HFFc6 (cell line): ENCODE measurements around the gene FBRS. TPM values are rescaled to one million over a fixed set of nuclear protein-coding genes. Genes with fewer than 3 reads are reported as not detected.
A peak's percentile ranks its signal among the peaks of the same experiment; 100 is the strongest.

Experiments
- DNase-seq: peaks from one replicate; pipeline ENCODE4 v3.0.0-alpha.2; 2018
- H3K27ac Mint-ChIP-seq: 2 replicates; pipeline ENCODE4 v1.8.0; 2020; ENCODE audit warnings: mild to moderate bottlenecking, mixed read lengths
- H3K27me3 Mint-ChIP-seq: 2 replicates; pipeline ENCODE4 v1.8.0; 2021; ENCODE audit warnings: mild to moderate bottlenecking, moderate library complexity, mixed read lengths; ENCODE audit not compliant: insufficient read depth
- H3K36me3 Mint-ChIP-seq: 2 replicates; pipeline ENCODE4 v1.8.0; 2021; ENCODE audit warnings: low read depth, mixed read lengths
- H3K4me1 Mint-ChIP-seq: 2 replicates; pipeline ENCODE4 v1.8.0; 2020; ENCODE audit warnings: low read depth, mixed read lengths
- H3K4me3 Mint-ChIP-seq: 2 replicates; pipeline ENCODE4 v1.8.0; 2020; ENCODE audit warnings: mild to moderate bottlenecking, moderate library complexity, mixed read lengths
- H3K9me3 Mint-ChIP-seq: 2 replicates; pipeline ENCODE4 v1.8.0; 2020; ENCODE audit warnings: mild to moderate bottlenecking, mixed read lengths
- long read RNA-seq: library from polyadenylated mRNA; unstranded; transcript quantifications from one replicate; pipeline ENCODE4 v2.0.0, GENCODE V29; 2019
- total RNA-seq, 6 experiments: library from RNA; stranded (reverse); fragmentation: NEBNext Ultra II Directional; extraction: Animal tissue kit (Norgen Biotek cat#: 25700); gene quantifications; 2 replicates in 1 of 6; 3 replicates in 5 of 6; pipeline ENCODE4 v1.2.3, GENCODE V29; 2021
- TF ChIP-seq, protein P1 (sequence below): fragments of 200-600 bp; sonication (generic); IDR thresholded peaks from 2 replicates; pipeline ENCODE4 v1.5.0; 2021; ENCODE audit warnings: antibody characterized with exemption, mild to moderate bottlenecking

The FBRS gene
- total RNA-seq, result 10 to 100 TPM; 54.1 to 72.1 (median 64.5) TPM
- long read RNA-seq, partial matches to known transcripts, result 1 of 10 reads
- long read RNA-seq, other reads (novel, unspliced or antisense), result 9 of 10 reads

DNA sequence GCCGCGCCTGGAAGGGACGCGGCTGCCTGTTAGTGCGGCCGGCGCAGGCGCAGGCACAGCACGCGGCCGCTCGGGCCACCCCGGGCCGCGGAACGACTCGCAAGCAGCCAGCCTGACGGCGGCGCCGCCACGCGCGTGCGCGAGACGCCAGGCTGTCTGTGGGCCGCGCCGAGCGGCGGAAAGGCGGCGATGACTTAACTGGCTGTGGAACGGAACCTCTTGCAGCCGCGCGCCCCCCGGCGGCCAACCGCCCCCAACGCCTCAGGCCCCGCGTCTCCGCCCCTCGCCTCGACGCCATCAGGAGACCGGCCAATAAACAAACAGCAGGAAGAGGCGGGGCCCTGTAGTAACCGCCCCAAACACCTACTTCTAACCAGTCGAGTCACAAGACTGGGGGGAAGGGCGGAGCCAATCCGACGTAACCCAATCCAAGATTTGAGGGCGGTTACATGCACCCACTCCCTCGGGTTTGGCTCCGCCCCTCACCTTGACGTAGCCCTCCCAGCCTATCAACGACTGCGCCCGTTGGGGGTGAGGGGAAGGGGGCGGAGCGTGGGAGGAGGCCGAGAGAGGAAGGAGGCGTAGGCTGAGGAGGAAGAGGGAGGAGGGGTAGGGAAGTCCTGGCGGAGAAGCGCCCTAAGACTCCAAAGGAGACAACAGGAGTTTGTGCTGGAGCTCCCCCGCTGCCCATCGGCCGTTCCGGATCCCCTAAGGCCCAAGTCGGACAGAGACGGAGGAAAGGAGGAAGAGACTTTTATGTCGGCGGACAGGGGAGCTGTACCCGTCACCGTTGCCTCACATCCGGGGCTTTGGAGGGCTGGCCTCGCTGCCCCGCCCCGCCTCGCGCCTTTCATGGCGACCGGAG lies at the start of gene FBRS:
Gene FBRS (plus strand): TSS at position 566 of the 865 bp plus-strand sequence. CDS start 1,088 bp downstream, outside the sequence.
- Mint-ChIP-seq H3K27ac (peak within 1 kb of the TSS; percentile 100), H3K4me3 (peak within 1 kb of the TSS; percentile 97), H3K36me3 (peaks cover 27% of the 10 kb centered on the region), H3K27me3 (peaks cover 2% of the 10 kb centered on the region; the same call in 1 of the 2 replicates), H3K9me3 (no peaks in the 10 kb centered on the region), H3K4me1 (peaks cover 43% of the 10 kb centered on the region)
- TF ChIP-seq, protein P1, sequence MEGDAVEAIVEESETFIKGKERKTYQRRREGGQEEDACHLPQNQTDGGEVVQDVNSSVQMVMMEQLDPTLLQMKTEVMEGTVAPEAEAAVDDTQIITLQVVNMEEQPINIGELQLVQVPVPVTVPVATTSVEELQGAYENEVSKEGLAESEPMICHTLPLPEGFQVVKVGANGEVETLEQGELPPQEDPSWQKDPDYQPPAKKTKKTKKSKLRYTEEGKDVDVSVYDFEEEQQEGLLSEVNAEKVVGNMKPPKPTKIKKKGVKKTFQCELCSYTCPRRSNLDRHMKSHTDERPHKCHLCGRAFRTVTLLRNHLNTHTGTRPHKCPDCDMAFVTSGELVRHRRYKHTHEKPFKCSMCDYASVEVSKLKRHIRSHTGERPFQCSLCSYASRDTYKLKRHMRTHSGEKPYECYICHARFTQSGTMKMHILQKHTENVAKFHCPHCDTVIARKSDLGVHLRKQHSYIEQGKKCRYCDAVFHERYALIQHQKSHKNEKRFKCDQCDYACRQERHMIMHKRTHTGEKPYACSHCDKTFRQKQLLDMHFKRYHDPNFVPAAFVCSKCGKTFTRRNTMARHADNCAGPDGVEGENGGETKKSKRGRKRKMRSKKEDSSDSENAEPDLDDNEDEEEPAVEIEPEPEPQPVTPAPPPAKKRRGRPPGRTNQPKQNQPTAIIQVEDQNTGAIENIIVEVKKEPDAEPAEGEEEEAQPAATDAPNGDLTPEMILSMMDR, result peak; percentile 90
- peak; percentile 100 for DNase-seq

DNA sequence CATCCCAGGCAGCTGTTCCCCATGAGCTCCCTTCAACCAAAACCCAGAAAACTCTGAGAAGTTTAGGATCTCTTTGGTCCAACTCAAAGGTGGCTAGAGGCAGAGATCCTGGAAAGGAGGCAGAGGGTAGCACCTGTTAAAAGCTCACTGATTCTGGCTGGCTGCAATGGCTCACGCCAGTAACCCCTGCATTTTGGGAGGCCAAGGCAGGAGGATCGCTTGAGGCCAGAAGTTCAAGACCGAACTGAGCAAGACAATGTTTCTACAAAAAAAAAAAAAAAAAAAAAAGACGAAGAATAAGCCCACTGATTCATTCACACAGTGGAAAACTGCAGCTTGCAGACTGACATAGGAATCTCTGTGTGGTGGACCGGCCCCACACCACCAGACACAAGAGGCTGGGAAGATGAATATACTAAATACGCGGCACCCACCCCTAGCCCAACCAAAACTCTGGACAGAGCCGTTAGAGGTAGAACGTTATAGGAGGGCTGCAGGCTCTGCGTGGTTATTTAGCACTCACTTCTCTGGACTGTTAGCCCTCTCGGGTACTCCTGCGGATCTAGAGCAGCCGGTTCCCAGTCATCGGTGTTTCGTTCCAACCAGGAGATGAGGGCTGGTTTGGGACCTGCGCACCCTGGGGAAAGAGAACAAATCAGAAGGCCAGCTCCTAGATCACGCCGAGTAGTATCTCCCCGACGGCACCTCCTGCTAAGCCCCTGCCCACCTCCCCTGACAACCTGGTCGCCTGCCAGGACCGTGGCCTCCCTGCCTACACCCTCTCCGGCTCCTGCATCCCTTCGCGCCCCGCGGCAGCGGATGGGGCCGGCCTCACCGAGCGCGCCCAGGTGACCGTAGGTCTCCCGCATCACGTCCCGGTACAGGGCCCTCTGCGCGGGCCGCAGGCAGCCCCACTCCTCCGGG lies 49.0 kb upstream of the FBRS start:
- Mint-ChIP-seq H3K4me3 (peak overlapping the region; percentile 88), H3K36me3 (peaks cover 16% of the 10 kb centered on the region), H3K27me3 (peaks cover 4% of the 10 kb centered on the region; the same call in 1 of the 2 replicates), H3K27ac (peak overlapping the region; percentile 97), H3K9me3 (no peaks in the 10 kb centered on the region), H3K4me1 (peaks cover 12% of the 10 kb centered on the region)
- DNase-seq, result no peak
- TF ChIP-seq, protein P1, result no peak

DNA sequence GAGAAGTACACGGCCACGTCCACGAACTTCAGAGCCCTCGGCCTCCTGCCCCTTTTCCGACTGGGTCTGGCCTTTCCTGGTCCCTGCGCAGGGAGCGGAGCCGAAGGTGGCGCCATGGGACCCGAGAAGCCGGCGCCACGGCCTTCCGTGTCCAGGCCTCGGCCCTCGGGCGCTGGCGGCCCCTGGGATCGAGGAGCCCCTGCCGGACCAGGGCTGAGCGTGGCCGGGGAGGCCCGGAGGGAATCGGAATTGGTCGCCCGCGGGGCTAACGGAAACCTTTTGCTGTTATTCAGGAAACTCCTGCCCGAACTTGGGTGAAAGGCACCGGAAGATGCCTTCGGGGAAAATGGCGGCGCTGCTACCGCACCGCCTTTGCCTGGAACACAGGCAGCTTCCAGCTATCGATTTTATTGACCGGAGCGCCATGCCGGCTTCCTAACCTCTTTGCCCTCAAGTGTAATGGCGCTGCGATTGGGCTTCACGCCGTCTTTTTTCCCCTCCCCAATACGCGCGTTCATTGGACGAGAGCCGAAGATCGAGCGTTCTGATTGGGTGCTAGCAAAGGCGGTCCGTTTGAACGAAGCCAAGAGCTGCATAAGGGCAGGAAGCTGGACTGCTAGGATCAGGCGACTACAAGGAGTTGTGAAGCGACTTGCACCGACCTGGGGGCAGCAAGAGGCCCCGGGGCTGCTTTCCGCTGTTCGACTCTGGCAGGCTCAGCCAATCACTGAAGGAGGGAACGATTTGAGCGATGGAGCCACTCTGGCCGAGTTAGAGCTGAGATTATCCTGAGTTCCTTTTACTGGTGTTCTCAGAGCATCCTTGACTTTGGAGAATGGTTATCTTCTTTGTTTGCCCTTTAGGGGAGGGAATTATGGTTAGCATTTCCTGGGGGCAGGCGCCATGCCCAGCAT lies 48.0 kb upstream of the FBRS start, which contains the start of gene ZNF689:
Gene ZNF689 (minus strand): TSS at position 464 of the 914 bp plus-strand sequence. CDS start 348 bp downstream, at position 116.
- TF ChIP-seq, protein P1, result no peak
- Mint-ChIP-seq H3K36me3 (peaks cover 10% of the 10 kb centered on the region), H3K27me3 (peaks cover 4% of the 10 kb centered on the region; the same call in 1 of the 2 replicates), H3K4me3 (peak within 1 kb of the TSS; percentile 88), H3K4me1 (peaks cover 12% of the 10 kb centered on the region), H3K9me3 (no peaks in the 10 kb centered on the region), H3K27ac (peak within 1 kb of the TSS; percentile 97)
- peak; percentile 95 for DNase-seq

DNA sequence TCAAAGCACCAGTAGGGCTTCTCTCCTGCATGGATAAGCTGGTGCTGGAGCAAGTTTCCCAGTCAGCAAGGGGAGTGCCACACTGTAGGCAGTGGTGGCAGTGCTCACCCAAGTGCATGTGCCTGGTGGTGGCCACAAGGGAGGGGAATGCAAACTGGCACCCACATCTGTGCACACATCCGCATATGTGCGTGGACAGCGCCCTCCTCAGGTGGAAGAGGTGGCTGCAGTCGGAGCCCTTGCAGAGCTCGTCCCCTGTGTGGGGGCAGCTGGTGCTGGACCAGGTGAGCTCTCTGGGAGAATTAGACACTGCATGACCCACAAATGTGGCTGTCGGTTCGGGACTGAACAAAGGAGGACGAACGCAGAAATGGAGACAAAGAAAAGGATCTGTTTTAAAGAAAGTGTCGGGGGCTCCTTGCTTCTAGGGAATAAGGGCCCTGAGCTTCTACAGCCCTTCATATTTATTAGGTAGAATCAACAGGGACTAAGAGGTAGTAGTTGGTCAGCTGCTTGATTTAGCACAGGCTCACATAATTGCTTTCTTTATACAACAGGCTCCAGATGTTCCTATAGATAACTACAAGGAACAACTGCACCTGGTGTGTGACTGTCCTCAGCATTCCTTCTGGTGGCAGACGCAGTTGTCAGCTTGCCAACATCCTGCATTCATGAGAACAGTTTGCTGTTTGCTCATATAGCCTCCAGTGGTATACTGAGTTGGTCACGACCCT lies 42.7 kb upstream of the FBRS start:
- H3K9me3 Mint-ChIP-seq, result peaks cover 6% of the 10 kb centered on the region; the same call in 1 of the 2 replicates
- no peak for DNase-seq

More for the DNA sequence above, 42.7 kb upstream of the FBRS start:
- Mint-ChIP-seq H3K27ac (no peak overlapping the region), H3K36me3 (peaks cover 7% of the 10 kb centered on the region), H3K4me1 (peaks cover 21% of the 10 kb centered on the region), H3K27me3 (no peaks in the 10 kb centered on the region; the same call in 1 of the 2 replicates), H3K4me3 (no peak overlapping the region)
- TF ChIP-seq, protein P1, result peak; percentile 78
